Osteocyte (in vitro differentiated cells): ENCODE measurements around the gene CR1L. TPM values are rescaled to one million over a fixed set of nuclear protein-coding genes. Genes with fewer than 3 reads are reported as not detected.
"Not testable (repeated sequence)": the region's sequence is repeated elsewhere in the genome, so short reads cannot be mapped to it uniquely, and the experiment has no call there.

ENCODE experiments used
- DNase-seq: peaks from one replicate; pipeline ENCODE4 v3.0.0; 2021; ENCODE audit warnings: mixed read lengths; ENCODE audit not compliant: unreplicated experiment; ENCODE audit errors: extremely low spot score
- H3K27ac Mint-ChIP-seq: one replicate; pipeline ENCODE4 v1.8.0; 2021; ENCODE audit warnings: mild to moderate bottlenecking, mixed read lengths; ENCODE audit not compliant: unreplicated experiment
- H3K27me3 Mint-ChIP-seq: one replicate; pipeline ENCODE4 v1.8.0; 2021; ENCODE audit warnings: mixed read lengths; ENCODE audit not compliant: unreplicated experiment
- H3K36me3 Mint-ChIP-seq: one replicate; pipeline ENCODE4 v1.8.0; 2021; ENCODE audit warnings: mixed read lengths; ENCODE audit not compliant: unreplicated experiment
- H3K4me1 Mint-ChIP-seq: one replicate; pipeline ENCODE4 v1.8.0; 2021; ENCODE audit warnings: mixed read lengths; ENCODE audit not compliant: unreplicated experiment
- H3K4me3 Mint-ChIP-seq: one replicate; pipeline ENCODE4 v1.8.0; 2021; ENCODE audit warnings: mild to moderate bottlenecking, moderate library complexity, mixed read lengths; ENCODE audit not compliant: unreplicated experiment
- H3K9me3 Mint-ChIP-seq: one replicate; pipeline ENCODE4 v1.8.0; 2021; ENCODE audit warnings: mixed read lengths; ENCODE audit not compliant: unreplicated experiment
- CTCF ChIP-seq: fragments of 200-600 bp; sonication (generic); IDR thresholded peaks from 2 replicates; pipeline ENCODE4 v1.5.0; 2021; ENCODE audit warnings: antibody characterized with exemption, mild to moderate bottlenecking, moderate library complexity
- total RNA-seq: library from RNA; stranded (reverse); gene quantifications from 2 replicates; pipeline ENCODE4 v1.2.1, GENCODE V29; 2021

CR1L gene
- total RNA-seq, 1 donor from 2014 or later = not detected

DNA sequence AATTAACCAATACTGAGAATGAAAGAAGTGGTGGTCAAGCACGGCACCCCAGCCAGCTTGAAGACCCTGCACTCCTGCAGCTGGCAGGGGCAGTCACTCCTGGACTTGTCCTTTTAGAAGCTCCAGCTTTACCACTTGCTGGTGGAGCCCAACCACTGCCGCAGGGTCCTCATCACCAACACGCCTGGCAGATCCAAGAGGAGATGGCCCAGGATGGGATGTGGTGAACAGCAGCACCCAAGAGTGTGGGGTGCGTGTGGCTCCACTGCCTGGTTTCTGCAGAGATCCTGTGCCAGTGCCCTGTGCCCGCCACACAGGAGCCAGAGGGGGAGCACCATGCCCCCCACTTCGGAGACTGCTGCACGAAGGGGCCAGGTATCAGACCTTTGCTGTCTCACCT, 13.5 kb downstream of the CR1L start:
- H3K9me3 Mint-ChIP-seq = no peaks in the 10 kb centered on the region
- DNase-seq = no peak

GRCh38 chr1:207658904-207659485, 14.1 kb downstream of the CR1L start:
- Mint-ChIP-seq H3K9me3 (peaks cover 4% of the 10 kb centered on the region), H3K27ac (no peak overlapping the region), H3K4me1 (no peaks in the 10 kb centered on the region), H3K27me3 (peaks cover 6% of the 10 kb centered on the region), H3K4me3 (no peak overlapping the region), H3K36me3 (no peaks in the 10 kb centered on the region)
- TF ChIP-seq CTCF = no peak
- no peak for DNase-seq

More for the DNA sequence above, 13.5 kb downstream of the CR1L start:
- Mint-ChIP-seq H3K27ac (no peak overlapping the region), H3K4me1 (no peaks in the 10 kb centered on the region), H3K27me3 (peaks cover 12% of the 10 kb centered on the region), H3K36me3 (no peaks in the 10 kb centered on the region), H3K4me3 (no peak overlapping the region)
- TF ChIP-seq CTCF = no peak

- DNase-seq = no peak
- H3K9me3 Mint-ChIP-seq = peaks cover 4% of the 10 kb centered on the region
- H3K36me3 Mint-ChIP-seq = no peaks in the 10 kb centered on the region
- no peak overlapping the region for H3K4me3 Mint-ChIP-seq
- H3K27ac Mint-ChIP-seq = no peak overlapping the region
- H3K4me1 Mint-ChIP-seq = no peaks in the 10 kb centered on the region
- TF ChIP-seq CTCF = no peak
- H3K27me3 Mint-ChIP-seq = peaks cover 6% of the 10 kb centered on the region
Measured at GRCh38 chr1:207659545-207660153, 14.7 kb downstream of the CR1L start.

GRCh38 chr1:207661420-207661819, 16.5 kb downstream of the CR1L start:
- not testable (repeated sequence) for H3K4me1 Mint-ChIP-seq, H3K27ac Mint-ChIP-seq, H3K9me3 Mint-ChIP-seq, H3K36me3 Mint-ChIP-seq, H3K4me3 Mint-ChIP-seq, H3K27me3 Mint-ChIP-seq, DNase-seq

DNA sequence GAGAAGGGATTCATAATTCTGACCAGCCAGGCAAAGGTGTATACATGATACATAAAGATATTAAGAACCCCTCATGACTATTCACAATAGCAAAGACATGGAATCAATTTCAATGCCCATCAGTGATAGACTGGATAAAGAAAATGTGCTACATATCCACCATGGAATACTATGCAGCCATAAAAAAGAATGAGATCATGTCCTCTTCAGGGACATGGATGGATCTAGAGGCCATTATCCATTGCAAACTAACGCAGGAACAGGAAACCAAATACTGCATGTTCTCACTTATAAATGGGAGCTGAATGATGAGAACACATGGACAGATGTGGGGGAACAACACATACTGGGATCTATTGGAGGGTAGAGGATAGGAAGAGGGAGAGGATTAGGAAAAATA, 21.4 kb downstream of the CR1L start:
- no peaks in the 10 kb centered on the region for H3K36me3 Mint-ChIP-seq
- peaks cover 4% of the 10 kb centered on the region for H3K27me3 Mint-ChIP-seq
- no peak overlapping the region for H3K4me3 Mint-ChIP-seq
- TF ChIP-seq CTCF = no peak
- H3K9me3 Mint-ChIP-seq = peaks cover 4% of the 10 kb centered on the region
- H3K27ac Mint-ChIP-seq = no peak overlapping the region
- no peaks in the 10 kb centered on the region for H3K4me1 Mint-ChIP-seq
- no peak for DNase-seq
